ENCODE data around the gene SLC9A8. TPM values are rescaled to one million over a fixed set of nuclear protein-coding genes. Genes with fewer than 3 reads are reported as not detected.
A peak's percentile ranks its signal among the peaks of the same experiment; 100 is the strongest.

The SLC9A8 gene
- total RNA-seq, 1 experiment from 2014 or later, result 2.3 TPM

DNA sequence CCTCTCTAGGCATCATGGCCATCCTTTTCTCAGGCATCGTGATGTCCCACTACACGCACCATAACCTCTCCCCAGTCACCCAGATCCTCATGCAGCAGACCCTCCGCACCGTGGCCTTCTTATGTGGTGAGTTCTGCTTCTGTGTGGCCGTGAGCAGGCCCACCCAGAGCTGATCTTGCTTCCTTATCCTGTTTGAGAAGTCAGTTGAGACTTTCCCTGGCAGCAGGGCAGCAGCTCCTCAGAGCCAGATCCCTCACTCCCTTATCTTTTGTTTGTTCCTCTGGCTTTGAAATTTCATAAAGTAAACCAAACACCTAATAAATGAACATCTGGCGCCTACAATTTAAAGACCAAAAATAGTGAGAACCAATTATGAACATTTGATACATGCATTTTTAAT, 62.1 kb downstream of the SLC9A8 start:
- no peak for DNase-seq (ENCODE audit: low read depth)

DNA sequence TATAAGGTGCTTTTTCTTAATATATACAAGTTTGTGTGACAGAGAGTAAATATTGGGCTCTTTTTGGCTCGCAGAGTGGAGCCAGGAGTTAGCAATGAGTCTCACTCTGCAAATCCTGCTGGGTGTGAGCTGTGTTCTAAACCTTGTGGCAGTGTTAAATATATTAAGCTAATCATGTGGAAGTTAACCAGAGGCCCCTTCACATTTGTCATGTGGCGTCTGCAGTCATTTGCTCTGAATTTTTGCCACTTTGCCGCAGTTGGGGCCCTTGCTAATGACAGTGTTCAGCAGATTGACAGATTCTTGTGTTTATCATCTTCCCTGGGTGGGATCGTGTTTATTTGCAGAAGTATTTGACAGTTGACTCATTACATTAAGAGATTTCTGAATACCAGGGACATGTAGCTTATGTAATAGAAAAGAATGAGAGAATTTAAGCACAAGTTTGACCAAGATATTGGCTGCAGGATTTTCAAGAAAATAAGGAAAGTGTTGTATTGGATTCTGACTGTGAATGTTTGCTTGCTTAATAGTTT, 64.8 kb downstream of the SLC9A8 start:
- DNase-seq (ENCODE audit: low read depth), result no peak

DNA sequence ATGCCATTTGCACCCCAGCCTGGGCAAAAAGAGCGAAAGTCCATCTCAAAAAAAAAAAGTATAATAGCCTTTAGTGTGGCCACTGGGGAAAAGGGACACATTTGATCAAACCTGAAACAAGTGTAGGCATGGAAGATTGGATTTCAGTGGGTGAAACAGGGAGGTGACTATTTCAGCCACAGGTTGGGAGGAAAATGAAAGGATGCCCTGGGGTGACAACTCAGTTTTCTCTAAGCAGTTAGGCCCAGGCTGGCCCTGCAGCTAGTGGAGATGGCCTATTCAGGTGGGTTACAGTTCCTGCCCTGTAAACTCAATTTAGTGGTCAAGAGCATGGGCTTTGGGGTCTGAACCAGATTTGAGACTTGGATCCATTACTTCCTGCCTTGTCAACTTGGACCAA, 66.3 kb downstream of the SLC9A8 start:
- DNase-seq (ENCODE audit: low read depth), result no peak

DNA sequence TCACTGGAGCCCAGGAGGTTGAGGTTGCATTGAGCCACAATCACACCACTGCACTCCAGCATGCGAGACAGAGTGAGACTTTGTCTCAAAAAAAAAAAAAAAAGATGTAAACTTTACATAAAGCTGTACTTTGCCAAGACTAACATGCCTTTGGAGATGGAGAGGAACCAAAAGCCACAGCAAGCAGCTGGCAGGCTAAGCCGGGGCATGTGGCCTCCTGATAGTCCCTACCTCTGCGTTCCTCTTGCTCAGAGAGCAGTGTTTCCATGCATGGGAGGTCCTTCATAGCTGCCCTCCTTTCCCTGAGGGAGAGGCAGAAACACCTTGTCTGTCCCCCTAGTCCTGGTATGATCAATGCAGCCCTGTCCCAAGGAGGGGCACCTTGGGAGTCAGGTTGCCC, 67.5 kb downstream of the SLC9A8 start:
- DNase-seq (ENCODE audit: low read depth), result no peak

DNA sequence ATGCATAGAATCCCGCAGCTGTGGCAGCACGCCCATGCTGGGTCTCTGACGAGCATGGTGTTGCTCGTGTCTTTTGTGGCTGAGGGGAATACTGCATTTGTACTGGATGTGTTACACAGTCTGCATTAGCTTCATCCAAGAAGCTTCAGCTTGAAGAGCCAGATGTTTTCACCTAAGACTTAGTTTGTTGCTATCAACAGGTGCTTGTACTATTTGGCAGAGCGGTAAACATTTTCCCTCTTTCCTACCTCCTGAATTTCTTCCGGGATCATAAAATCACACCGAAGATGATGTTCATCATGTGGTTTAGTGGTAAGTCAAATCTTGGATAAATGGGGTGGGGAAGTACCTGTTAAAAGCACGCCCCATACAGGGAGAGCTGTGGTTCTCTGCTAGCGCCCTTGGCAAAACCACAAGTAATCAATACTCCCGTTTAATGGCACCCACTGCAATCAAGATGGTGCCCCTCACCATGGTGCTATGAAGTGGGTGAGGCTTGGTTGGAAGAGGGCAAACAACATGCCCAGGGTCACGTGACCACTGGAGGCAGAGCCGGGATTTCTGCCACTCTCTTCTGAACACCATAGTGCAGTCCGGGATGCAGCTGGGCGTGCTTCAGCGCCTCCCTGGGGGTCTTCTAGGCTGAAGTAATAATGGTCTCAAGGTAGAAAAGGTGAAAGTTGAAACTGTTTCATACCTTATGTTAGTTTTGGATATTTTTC, 68.3 kb downstream of the SLC9A8 start:
- DNase-seq (ENCODE audit: low read depth), result no peak

DNA sequence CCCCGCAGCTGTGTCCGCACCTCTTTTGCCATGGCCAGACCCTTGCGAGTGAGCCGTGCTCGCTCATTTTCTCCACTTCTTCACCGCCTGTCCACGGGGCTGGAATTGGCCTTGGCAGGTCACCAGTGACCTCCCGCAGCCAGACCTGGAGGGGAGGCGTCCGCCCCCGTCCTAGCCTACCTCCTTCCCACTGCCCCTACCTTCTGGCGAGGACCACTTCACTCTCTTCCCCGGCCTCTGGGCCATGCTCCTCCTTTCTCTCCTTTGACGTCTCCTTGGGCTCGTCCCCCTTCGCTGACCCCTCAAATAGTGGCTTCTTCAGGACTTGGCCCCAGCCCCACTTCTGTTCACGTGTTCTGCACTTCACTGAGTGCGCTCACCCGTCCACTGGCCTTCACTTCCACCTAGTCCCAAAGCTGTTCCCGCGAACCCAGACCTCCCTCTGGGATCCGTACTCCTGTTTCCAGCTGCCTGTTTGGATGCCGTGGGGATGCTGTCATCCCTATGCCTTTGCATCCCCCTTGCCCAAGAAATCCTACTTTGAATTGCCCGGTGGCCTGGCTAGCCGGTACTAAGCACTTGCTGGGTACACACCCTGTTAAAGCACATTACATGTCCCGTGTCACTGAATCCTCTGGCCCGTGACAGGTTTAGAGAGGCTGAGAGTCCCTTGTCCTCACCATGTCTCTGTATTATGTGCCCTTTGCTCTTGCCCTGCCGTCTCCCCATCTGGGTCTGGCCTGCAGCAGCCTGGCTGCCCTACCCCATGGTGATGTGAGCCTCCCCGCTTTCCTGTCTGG, 69.7 kb downstream of the SLC9A8 start:
- DNase-seq (ENCODE audit: low read depth), result no peak

DNA sequence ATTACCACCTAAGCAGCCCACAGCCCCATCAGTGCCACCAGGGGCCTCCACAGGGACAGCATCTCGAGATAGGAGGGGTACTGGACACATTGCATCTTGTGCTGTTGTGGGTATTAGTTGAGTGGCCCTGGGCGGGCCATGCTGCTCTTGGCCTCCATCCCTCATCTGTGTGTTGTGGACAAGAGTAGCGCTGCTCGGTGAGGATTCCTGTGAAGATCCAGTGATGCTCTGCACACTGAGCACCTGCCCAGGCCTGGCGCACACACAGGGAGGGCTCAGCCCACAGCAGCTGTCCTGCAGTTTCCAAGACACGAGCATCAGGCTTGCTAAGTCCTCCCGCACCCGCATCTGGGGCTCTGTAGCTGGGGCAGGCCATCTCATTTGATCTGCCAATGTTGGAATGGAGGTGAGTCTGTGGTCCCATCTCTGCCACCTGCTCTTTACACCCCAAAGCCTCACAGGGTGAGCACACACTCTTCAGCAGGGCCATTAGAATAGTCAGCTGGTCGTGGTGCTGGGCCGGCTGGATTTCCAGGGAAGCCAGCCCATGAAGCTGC, 70.7 kb downstream of the SLC9A8 start:
- no peak for DNase-seq (ENCODE audit: low read depth)

DNA sequence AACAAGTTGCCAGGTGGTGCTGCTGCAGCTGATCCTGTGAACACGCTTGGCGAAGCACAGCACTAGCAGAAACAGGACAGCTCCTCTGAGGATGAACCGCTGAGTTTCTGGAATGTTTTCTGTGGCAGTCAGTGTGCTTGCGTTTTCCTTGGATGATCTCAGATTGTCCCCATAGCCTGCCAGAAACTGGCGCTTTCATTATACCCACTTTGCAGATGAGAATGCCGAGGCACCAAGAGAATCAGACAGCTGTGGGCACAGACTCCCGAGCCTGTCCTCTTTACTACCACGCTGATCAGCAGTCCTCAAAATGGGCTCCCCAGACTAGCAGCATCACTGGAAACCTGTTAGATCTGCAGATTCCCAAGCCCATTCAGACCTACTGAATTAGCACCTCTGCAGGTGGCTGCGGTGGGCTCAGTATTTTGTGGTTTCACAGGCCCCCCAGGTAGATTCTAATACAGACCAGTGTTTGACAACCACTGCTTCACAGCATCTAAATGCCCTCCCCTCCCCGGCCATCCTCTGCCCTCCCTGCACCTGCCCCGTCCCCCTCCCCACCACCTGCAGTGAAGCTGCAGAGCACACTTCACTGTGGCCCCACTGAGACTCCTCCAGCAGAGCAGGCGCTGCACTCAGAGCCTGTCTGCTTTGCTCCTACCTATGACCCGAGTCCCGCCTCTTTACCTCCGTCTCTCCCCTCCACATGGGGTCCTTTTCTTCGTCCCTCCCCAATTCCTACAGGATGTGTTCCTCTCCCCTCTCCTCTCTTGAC, 73.1 kb downstream of the SLC9A8 start:
- DNase-seq (ENCODE audit: low read depth), result no peak

DNA sequence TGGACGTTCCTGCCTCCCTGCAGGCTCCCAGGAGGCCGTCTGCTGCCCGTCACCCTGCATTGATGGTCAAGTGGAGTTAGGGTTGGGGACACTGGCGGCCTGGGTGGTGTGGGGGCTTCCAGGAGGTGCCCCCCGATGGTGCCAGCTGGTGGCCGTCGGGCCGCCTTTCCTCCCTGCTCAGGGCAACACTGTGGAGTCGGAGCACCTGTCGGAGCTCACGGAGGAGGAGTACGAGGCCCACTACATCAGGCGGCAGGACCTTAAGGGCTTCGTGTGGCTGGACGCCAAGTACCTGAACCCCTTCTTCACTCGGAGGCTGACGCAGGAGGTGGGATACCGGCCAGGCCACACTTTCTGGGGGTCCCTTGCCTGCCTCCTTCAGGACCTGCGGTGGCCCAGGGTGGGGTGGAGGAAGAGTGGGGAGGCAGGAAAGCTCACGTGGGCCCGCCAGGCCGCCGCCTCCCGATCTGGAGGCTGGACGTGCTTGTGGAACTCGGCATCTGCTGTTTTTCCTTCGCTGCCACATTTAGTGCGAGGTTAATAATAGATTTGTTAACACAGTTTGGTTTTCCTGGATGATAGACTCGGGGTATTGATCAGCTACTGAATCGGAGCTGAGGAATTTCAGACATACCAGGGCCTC, 74.1 kb downstream of the SLC9A8 start:
- DNase-seq (ENCODE audit: low read depth), result no peak

DNA sequence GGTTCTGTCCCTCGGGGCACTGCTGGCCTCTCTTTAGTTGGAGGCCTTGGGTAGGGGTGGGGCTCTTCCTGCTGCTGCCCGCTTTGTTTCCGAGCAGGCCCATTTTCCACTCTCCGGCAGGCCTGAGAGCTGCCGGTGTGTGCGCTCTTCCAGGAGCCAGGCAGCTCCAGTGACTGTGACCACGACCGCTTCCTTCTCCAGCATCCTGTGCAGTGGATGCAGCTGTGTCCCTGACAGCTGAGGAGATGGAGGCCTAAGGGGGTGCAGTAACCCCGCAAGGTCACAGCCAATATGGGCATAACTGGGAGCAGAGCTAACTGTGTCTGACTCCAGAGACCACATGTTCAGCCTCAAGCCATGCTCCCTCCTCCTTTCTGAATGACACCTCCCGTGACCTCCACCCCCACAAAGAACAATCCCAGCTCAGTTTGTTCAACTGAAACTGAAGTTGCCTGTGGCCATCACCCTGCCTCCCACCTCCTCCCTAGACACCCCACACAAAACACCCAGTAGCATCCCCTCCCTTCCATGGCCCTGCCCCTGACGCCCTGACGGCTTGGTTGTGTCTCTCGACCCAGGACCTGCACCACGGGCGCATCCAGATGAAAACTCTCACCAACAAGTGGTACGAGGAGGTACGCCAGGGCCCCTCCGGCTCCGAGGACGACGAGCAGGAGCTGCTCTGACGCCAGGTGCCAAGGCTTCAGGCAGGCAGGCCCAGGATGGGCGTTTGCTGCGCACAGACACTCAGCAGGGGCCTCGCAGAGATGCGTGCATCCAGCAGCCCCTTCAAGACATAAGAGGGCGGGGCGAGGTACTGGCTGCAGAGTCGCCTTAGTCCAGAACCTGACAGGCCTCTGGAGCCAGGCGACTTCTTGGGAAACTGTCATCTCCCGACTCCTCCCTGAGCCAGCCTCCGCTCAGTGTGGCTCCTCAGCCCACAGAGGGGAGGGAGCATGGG, 74.9 kb downstream of the SLC9A8 start:
- DNase-seq (ENCODE audit: low read depth), result no peak

DNA sequence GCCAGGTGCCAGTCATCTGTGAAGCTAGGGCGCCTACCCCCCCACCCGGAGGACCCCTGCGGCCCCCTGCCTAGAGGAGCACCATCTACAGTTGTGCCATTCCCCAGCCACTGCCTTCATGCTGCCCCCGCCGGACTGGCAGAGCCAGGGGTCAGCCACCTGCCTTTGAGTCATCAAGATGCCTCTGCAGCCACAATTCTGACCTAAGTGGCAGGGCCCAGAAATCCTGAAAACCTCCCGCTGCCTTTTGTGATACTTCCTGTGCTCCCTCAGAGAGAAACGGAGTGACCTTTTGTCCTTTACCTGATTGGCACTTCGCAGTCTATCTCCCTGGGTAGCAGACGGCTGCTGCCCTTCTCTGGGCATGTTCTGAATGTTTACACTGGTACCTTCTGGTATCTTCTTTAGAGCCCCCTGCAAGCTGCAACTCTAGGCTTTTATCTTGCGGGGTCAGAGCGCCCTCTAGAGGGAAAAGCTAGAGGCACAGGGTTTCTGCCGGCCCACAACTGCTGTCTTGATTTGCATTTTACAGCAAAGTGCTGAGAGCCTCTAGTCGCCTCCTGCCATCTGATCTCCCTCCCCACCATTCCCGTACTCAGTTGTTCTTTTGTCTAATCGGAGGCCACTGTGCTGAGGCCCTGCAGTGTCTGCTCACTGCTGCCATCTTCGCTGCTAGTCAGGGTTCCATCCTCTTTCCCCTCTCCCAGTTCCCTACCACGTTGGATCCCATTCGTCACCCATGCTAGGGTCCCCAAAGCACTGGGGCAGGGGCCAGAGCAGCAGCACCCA, 75.8 kb downstream of the SLC9A8 start:
- peak; percentile 52 for DNase-seq (ENCODE audit: low read depth)

DNA sequence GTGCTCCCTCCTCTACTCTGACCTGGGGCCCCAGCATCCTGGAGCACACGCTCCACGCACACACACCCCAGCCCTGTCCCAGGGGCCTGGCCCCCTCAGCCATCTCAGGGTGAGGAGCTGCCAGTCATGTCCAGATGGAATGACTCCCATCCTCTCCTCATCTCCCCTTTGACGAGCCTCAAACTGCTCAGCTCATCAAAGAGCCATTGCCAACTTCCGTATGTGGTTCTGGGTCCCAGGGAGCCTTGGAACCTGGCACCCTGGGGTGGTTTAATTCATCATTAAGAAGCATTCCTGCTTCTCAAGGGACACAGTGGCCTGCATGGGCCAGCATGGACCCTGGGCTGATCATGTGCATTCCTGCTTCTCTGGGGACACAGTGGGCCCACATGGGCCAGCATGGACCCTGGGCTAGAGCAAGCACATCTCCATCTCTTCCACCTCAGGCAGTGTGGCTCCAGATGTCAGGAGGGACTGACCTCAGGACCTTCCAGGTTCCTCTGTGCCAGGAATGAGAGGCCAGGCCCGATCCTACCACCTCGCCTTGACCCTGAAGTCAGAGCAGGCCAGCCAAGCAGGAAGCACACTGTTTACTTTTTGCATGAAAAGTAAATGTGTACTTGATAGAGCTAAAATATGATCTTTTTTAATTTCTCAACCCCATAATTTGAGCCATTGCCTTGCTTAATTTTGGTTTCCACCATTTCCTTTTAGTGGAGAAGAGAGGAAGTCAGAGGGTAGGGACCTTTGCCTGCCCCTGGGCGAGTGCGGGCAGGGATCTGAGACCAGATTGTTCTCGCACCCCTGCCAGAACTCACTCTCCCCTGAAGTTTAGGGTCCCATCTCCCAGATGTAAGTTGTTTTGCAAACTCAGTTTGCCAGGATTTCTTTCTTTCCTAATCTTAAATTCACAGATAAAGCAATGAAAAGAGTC, 76.6 kb downstream of the SLC9A8 start:
- DNase-seq (ENCODE audit: low read depth), result no peak

DNA sequence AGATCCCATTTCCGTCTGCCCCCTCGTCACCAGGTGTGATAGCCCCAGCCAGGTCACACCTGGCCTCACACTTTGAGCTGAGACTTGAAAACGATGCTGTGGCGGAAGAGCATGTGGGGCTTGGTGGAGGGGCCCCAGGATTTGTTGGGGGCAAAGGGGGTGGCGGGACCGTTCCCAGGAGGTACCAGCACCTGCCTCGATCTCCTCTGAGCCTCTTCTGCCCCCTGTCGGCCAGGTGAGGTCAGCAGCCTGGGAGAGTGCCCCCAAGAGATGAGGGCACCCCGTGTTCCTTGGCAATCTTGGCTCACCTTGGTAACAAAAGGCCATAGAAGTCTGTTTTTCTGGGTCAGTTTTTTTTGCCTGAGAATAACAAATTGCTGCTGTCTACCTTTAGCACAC, 77.3 kb downstream of the SLC9A8 start:
- no peak for DNase-seq (ENCODE audit: low read depth)

DNA sequence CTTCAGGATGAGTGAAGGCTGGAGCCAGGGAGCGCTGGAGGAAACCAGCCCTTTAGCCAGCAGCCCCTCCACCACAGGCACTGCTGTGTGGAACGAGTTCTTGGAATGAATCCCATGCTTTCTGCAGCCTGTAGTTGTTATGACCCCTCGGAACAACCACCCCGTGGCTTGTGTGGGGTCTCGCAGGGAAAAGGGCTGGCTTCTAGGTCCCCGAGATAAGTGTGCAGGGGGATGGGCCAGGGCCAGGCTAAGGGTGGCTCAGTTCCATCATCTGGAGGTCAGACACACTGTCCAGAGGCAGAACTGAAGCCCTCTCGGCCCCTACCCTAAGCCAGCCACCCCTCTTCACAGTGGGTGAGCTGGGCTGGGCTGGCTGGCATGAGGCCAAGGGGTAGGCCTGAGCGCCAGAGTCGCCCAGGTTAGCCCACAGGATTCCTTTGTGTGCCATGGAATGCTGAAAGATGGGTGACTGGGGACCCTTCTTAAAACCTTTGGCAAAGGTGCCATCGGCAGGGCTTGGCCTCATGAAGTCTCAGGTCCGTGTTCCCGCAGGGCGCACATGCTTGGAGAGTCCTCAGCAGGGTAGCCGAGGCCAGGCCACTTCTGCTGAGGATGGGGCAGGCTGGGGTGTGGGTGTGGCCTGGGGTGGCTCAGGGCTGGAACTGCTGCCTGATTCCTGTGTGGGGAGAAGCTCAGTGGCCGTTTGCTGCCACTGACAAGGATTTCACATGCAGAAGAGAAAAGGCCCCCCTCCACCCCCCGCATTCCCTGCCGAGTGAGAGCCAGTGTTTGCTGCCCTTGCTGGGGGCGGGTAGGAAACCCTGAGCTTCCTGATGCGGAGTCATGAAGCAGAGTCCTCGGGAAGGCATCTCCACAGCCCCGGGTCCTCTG, 78.1 kb downstream of the SLC9A8 start:
- no peak for DNase-seq (ENCODE audit: low read depth)

DNA sequence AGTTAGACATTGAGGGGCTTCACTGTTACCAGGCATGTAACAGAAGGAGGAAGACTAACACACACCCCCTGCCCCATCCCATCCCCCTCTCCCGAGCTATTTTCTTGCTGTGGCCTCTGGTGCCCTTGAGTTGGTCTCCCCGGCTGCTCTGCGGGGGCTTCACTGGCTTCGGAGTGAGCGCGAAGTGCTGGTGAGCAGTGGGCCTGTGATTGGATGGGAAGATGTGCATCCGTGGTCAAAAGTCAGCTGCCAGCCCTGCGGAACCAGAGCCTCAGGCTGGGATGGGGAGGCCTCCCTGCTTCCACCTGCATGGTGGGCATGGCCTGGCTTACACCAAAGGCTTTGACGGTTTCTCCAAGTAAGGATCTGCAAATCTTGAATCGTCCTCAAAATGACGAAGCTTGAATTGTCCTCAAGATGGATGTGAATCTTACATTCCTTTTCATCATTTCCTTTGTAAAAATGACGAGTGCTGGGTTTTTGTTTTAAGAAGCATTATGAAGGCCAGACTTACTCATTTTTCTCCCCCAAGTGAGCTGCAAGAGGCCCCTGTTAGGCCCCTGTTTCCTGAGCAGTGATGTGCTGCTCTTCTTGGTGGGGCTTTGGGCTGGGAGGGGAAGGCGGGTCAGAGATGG, 79.0 kb downstream of the SLC9A8 start:
- DNase-seq (ENCODE audit: low read depth), result no peak

DNA sequence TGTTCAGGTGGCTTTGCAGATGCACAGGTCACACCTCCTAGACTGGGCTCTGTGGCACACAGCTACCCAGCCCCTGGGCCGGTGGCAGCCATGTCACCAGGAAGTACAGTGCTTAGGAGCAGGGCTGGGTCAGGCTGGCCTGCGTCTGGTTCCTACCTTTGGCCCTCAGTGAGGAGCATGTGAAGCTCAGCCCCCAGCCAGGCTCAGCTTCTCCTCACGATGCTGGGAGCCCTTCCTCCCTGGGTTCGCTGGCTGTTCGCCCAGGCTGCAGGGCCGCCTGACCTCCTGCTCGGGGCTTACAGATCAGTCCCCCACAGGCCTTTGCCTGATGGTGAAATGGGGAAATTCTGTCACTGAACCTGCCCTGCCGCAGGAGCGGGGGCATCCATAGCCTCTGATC, 79.6 kb downstream of the SLC9A8 start:
- DNase-seq (ENCODE audit: low read depth), result no peak

DNA sequence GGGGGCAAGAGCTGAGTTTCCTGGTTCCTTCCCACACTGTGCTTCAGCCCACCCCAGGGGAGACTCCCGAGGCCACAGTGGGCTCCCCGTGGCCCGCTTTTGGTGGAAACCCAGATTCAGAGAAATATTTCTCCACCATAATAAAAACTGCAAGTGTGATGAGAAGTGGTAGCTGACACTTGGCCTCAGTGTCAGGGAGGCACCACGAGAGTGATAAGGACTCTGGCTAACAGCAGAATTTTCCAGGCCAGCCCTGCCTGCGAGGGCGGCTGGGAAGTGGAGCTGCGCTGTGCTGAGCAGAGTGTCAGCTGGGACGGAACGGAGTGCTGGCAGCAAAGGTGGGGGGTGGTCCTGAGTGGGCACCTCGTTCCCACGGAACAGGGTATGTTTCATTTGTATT, 80.2 kb downstream of the SLC9A8 start:
- no peak for DNase-seq (ENCODE audit: low read depth)

Data from Daoy (cell line).